ENCODE data around the gene MET.

MET gene

GRCh38 chr7:116663744-116664143, 8.3 kb upstream of the MET start:
- DNase-seq (ENCODE audit: low read depth, low spot score) = no peak

DNA sequence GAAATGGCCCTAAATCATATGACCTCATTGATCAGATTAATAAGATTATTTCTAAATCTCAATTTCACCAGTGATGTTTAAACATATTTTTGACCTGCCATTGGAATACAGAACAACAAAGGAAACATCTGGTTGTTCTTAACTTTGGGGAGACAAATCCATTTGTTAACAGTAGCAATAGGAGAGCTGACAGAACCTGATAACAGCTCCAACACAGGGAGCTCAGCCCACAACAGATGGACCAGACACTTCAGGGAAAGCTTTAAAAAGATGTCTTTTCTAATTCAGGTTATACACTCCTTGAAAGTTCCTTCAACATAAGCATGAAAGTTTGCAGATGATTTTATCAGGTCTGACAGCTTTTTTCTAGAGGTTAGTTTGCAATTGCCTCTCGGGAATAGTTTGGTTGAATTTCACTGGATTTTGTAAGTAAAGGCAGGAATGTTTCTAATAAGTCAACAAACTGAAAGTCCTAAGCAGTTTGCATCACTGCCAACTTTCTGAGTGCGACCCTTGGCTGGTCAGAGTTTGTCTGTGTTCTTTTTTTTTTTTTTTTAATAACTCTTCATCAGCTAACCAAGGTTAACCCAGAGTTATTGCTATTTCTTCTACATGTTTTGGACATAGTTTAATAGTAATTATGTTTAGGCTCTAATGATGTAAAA, 6.5 kb upstream of the MET start:
- no peak for DNase-seq (ENCODE audit: low read depth, low spot score)

GRCh38 chr7:116669769-116670168, 2.2 kb upstream of the MET start:
- no peak for DNase-seq (ENCODE audit: low read depth, low spot score)

DNA sequence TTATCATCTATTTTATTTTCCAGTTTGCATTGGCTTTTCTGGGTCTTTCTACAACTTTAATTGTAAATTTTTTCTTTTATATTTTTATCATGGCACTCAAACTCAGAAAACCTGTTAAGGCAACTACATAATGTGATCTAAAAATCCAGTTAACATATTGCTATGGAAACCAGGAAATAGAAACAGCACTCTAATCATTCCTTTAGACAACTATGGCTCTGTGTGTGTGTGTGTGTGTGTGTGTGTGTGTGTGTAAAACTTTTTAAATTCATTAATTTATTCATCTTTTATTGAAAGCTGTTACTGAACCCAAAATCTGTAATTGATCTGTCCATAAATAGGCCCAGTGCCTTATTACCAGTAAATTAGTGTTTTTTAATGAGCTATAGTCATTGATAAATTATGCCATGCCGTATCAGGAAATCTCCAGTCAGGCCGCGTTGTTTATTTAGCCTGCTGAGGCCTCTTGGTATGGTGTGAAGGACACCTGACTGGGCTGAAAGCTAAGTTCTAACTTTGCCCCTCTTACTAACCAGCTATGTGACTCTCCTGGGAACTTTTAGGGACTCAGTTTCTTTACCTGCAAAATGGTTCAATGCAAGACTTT, 1.5 kb upstream of the MET start:
- no peak for DNase-seq (ENCODE audit: low read depth, low spot score)

DNA sequence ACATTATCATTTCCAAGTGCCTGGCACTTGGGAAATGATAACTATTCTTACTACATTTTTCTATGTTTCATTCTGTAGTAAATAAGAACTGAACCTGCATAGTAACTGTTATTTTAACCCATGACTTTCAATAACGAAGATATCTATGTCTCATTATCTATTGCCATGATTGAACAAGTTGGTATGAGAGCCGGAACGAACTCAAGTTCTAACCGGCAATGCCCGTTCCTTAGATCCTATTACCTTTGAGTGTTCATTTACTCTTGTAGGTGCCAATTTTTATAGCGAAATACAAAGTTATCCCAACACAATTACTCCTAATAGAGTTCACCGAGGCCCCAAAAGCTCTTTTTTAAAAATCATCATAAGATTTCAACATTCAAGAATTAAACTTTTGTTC, 885 bp upstream of the MET start:
- no peak for DNase-seq (ENCODE audit: low read depth, low spot score)

- no peak for DNase-seq (ENCODE audit: low read depth, low spot score)
These were observed 830 bp downstream of the MET start for GRCh38 chr7:116672596-116673456.

- no peak for DNase-seq (ENCODE audit: low read depth, low spot score)
These were observed 1.5 kb downstream of the MET start for GRCh38 chr7:116673457-116673865.

DNA sequence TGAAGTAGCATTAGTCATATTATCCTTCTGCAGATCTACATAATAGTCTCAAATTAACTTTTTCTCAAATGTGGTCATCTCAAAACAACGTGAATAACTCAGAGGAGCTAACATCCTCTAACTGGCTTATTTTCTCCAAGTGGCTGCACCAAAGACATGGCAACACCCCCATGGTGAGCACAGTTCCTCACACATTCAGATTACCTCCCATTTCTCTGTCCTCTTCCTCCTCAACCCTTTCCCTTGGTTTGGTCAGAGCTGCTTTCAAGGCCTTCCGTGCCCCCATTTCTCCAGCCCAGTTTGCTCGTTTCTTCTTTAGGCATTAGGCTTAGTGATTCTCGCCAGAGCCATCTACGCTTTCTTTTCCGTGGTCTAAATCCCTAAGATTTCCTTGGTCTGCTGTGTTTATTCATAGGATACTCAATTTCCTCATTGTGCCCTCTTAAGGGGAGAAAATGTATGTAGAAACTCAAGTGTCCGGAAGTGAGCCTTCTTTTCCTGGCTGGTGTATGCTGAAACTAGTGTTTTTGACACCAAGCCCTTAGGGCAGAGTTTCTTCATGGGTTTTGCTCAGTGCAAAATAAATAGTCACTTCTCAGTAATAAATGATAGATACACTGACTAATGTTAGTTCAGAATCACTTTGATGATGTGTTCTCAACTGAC, 2.6 kb downstream of the MET start:
- DNase-seq (ENCODE audit: low read depth, low spot score) = no peak

DNA sequence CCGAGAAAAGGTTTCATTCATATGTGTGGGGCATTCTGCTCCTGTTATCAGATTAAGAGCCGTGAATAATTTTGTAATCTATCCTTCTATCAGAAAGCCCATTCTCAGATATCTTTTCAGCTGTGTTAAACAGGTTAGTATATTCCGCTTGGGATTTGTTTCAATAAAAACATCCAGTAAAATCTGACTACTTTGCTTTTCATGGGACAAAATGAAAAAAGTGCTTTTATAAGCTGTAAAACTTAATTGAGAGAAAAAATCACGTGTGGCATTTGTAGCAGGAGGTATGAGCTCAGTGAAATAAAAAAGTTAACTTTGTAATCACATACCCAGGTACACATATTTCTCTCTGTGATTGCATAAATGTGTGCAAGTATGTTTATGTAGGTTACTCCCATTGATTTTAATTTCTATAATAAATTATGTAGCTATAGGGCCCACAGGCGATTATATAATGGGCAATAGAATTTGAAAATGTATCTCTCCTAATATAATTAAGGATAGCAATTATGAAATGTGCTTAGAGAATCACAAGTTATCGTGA, 3.9 kb downstream of the MET start:
- no peak for DNase-seq (ENCODE audit: low read depth, low spot score)

GRCh38 chr7:116678780-116679179, 6.8 kb downstream of the MET start:
- DNase-seq (ENCODE audit: low read depth, low spot score) = no peak

- no peak for DNase-seq (ENCODE audit: low read depth, low spot score)
These were observed 7.5 kb downstream of the MET start for GRCh38 chr7:116679500-116679899.

GRCh38 chr7:116683786-116684185, 11.8 kb downstream of the MET start:
- no peak for DNase-seq (ENCODE audit: low read depth, low spot score)

DNA sequence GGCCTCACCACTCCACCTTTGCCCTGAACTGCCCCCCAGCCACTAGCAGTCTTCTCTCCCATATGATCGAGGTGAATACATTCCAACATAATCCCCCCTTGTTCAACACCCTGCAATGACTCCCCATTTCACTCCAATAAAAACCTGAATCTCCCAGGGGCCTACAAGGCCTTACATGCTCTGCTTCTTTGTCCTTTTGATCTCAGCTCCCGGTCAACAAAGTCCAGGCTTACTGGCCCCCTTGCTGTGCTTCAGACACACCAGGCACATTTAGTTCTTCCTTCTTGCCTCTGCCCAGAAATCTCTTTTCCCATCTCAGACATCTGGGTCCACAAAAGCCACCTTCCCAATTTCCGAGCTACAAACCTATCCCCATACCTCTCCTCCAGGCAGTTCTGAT, 14.0 kb downstream of the MET start:
- DNase-seq (ENCODE audit: low read depth, low spot score) = no peak

DNA sequence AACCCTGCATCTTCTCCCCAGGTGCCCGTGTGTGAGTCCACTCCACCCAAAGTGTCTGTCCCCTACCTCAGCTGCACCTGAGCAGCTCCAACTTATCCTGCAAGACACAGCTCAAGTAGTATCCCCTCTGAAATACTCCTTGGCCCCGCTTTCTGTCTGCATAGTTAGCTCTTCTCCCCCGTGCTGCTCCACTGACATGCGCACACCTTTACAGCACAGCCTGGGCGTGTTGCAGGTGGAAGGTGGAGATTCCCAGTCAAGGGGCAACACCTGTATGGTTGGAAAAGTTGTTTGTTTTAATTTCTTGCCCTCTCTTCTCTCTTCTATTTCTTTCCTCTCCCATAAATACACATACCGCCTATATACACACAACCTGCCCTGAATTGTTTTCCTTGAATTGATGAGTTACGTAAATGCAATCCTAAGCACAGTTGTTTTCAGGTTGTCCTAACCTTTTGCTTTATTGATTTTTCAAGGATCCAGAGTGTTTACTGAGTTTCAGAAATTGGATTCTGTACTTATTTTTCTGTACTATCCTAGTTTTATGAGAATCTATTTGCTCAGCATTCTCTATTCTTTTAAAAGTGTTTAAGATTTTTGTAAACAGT, 14.9 kb downstream of the MET start:
- DNase-seq (ENCODE audit: low read depth, low spot score) = no peak

DNA sequence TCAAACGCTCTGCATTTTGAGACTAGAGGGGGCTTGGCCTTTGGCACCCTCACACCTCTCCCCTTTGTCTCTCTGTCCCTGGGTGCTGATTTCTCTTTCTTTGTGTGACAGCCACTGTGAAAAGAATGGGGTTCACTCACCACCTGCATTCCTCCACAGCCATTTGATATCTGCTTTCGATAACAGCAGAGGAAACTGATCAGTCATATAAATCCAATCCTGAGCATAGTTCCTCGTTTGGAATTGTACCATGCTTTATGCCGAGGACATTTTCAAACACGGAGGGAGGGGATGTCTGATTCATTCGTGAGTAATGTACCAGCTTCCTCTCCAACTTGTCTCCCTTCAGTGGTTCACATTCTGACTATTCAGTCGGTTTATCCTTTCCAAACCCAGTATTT, 15.8 kb downstream of the MET start:
- DNase-seq (ENCODE audit: low read depth, low spot score) = no peak

DNA sequence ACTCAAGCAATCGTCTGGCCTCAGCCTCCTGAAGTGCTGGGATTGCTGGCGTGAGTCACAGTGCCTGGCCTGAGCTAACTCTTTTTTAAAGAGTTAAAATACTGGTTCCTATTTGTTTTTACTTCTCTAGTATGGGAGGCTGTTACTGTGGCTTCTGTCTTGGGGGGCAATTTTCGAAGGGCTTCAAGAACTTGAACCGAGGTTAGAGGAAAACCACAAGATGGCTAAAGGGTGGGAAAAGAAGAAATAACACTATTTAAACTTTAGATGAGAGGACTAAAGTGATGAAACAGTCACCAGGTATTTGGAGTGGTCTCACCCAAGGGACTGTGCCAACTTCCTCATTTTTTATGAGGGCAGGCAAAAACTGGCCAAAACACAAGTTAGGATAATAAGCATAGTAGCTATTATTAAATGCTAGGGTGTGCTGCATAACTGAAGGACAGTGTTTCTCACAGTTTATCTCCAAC, 17.8 kb downstream of the MET start:
- DNase-seq (ENCODE audit: low read depth, low spot score) = no peak

- DNase-seq (ENCODE audit: low read depth, low spot score) = no peak
These were observed 19.7 kb downstream of the MET start for GRCh38 chr7:116691664-116692063.

DNA sequence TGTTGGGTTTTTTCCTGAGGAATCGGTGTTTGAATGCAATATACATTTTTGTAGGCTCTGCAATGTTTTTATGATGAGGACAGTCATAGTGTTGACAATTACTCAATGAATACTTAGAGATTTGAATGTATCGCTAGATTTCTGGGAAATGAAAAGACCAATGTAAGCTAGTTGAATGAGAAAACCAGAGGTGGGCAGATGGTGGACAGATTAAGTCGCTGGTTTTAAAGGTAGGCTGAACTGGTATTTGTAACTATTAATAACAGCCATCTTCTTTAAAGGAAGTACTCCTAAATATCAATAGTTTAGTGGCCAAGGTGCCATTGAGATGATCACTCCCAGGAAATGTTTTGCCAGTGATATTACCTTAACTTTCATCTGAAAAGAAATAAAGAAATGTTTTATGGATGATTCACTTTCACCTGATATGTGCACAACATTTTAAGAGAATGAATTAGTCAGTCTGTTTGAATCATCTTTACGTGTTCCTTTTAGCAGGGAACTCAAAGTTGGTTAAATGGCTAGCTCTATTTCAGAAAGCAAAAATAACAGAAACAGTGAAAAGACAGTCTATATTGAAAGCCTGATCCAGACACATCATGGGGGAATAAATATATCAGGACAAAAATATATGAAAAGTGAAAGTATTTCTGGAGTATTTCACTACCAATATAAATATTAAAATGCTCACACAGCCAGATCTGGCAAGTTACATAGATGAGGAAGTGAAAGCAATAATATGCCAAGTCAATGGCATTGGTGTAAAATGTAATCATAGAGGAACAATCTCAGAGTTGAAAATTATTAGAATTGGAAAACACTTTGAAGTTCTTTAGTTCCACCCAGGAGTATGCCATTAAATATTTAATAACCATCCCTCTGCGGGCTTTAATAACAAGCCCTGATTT, 20.7 kb downstream of the MET start:
- no peak for DNase-seq (ENCODE audit: low read depth, low spot score)

- no peak for DNase-seq (ENCODE audit: low read depth, low spot score)
These were observed 24.7 kb downstream of the MET start for GRCh38 chr7:116696707-116697106.

GRCh38 chr7:116697152-116697551, 25.2 kb downstream of the MET start:
- DNase-seq (ENCODE audit: low read depth, low spot score) = no peak

Measured in iPS DF 19.7 (cell line).